GM12878 (cell line): ENCODE measurements around the gene ITGA3.

Experiments used
- BCLAF1 ChIP-seq: fragments of 450-650 bp; IDR thresholded peaks from 2 replicates; pipeline ENCODE4 v1.6.1; 2017; ENCODE audit warnings: antibody characterized with exemption, mild to moderate bottlenecking, moderate library complexity
- CTCF ChIP-seq, 3 experiments: IDR thresholded peaks in 2 of 3; conservative IDR thresholded peaks in 1 of 3; 2 replicates each; pipeline ENCODE4 v1.5.1; 2011; ENCODE audit warnings: low read depth in 3 of 3, low read length in 3 of 3, mild to moderate bottlenecking in 3 of 3, control low read depth in 2 of 3, moderate library complexity in 2 of 3, inconsistent platforms in 1 of 3, mixed read lengths in 1 of 3; ENCODE audit not compliant: control insufficient read depth in 2 of 3, insufficient read depth in 1 of 3; ENCODE audit errors: extremely low read depth in 1 of 3
- NBN ChIP-seq: fragments of 450-650 bp; IDR thresholded peaks from 2 replicates; pipeline ENCODE4 v1.6.1; 2016
- POLR2A ChIP-seq: IDR thresholded peaks from 2 replicates; pipeline ENCODE4 v1.6.1; 2011; ENCODE audit warnings: low read depth, mild to moderate bottlenecking, low read length
- REST ChIP-seq: IDR thresholded peaks from 2 replicates; pipeline ENCODE4 v1.6.1; 2012; ENCODE audit warnings: mild to moderate bottlenecking, low read depth, low read length
- SMC3 ChIP-seq: IDR thresholded peaks from 2 replicates; pipeline ENCODE4 v1.6.1; 2011; ENCODE audit warnings: low read length, improper control_type of control experiment, borderline replicate concordance
- TAF1 ChIP-seq: IDR thresholded peaks from 2 replicates; pipeline ENCODE4 v1.6.1; 2011; ENCODE audit warnings: mild to moderate bottlenecking, low read depth, low read length, borderline replicate concordance

GRCh38 chr17:50071692-50072091, 15.8 kb downstream of the ITGA3 start:
- TF ChIP-seq TAF1 = no peak
- TF ChIP-seq SMC3 = no peak
- TF ChIP-seq CTCF (IDR thresholded peaks at IDR 0.05 in 2 of 3, conservative IDR thresholded peaks at IDR 0.05 in 1 of 3; ENCODE audit: control insufficient read depth in 2 of 3, extremely low read depth in 1 of 3, insufficient read depth in 1 of 3, low read depth in 3 of 3, low read length in 3 of 3) = no peak
- no peak for TF ChIP-seq BCLAF1
- TF ChIP-seq REST = no peak
- TF ChIP-seq POLR2A = no peak
- no peak for TF ChIP-seq NBN
